ENCODE measurements around the gene MXRA7.

Gene MXRA7

GRCh38 chr17:76671123-76671911, 39.4 kb downstream of the MXRA7 start:
- H3K9me3 ChIP-seq (ENCODE audit: insufficient read depth, low read length): no peaks in the 10 kb centered on the region
- peak overlapping the region; percentile 75 for H2AFZ ChIP-seq (ENCODE audit: low read depth, low read length)
- H3K27me3 ChIP-seq (ENCODE audit: low read depth, low read length): 0 out of 2 replicates have a peak, but pooled peaks cover 6% of the 10 kb centered on the region
- H3K27ac ChIP-seq (ENCODE audit: low read length): peak overlapping the region; percentile 46
- no peaks in the 10 kb centered on the region for H4K20me1 ChIP-seq (ENCODE audit: insufficient read depth, low read length)
- H3K36me3 ChIP-seq (replicated peaks; ENCODE audit: low read depth, low read length): no peaks in the 10 kb centered on the region
- TF ChIP-seq, protein P1, sequence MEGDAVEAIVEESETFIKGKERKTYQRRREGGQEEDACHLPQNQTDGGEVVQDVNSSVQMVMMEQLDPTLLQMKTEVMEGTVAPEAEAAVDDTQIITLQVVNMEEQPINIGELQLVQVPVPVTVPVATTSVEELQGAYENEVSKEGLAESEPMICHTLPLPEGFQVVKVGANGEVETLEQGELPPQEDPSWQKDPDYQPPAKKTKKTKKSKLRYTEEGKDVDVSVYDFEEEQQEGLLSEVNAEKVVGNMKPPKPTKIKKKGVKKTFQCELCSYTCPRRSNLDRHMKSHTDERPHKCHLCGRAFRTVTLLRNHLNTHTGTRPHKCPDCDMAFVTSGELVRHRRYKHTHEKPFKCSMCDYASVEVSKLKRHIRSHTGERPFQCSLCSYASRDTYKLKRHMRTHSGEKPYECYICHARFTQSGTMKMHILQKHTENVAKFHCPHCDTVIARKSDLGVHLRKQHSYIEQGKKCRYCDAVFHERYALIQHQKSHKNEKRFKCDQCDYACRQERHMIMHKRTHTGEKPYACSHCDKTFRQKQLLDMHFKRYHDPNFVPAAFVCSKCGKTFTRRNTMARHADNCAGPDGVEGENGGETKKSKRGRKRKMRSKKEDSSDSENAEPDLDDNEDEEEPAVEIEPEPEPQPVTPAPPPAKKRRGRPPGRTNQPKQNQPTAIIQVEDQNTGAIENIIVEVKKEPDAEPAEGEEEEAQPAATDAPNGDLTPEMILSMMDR (IDR thresholded peaks at IDR 0.05; ENCODE audit: low read depth, low read length): no peak
- TF ChIP-seq EZH2phosphoT487 (IDR thresholded peaks at IDR 0.05; ENCODE audit: low read depth): no peak
- H3K4me3 ChIP-seq (ENCODE audit: low read length): peak overlapping the region; percentile 90
- H3K79me2 ChIP-seq (ENCODE audit: low read length): 0 out of 2 replicates have a peak, but pooled peaks cover 2% of the 10 kb centered on the region
- peak overlapping the region; percentile 72 for H3K9ac ChIP-seq (ENCODE audit: low read length)
- H3K4me2 ChIP-seq (ENCODE audit: low read length): peak overlapping the region; percentile 86
- H3K4me1 ChIP-seq (ENCODE audit: low read length): peaks cover 18% of the 10 kb centered on the region

DNA sequence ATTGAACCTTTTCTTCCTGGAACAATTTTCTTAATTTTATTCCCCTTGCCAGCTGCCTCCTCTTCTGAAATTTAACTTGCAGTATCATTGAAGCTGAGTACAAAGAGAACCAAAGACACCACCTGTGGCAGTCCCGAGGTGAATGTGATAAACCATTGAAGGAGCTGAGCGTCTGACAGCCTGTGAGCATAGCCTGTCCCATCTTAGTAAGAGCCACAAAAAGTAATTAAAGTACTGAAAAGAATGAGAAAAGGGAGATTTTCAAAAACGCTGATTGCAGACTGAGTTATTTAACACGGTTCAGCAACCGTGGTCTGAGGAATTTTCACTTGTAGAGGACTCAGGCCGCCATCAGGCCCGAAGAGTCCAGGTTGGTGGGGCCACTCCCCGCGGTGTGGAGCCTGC, 40.0 kb downstream of the MXRA7 start:
- H3K36me3 ChIP-seq (replicated peaks; ENCODE audit: low read depth, low read length): no peaks in the 10 kb centered on the region
- 0 out of 2 replicates have a peak, but pooled peaks cover 2% of the 10 kb centered on the region for H3K79me2 ChIP-seq (ENCODE audit: low read length)
- 0 out of 2 replicates have a peak, but pooled peaks cover 6% of the 10 kb centered on the region for H3K27me3 ChIP-seq (ENCODE audit: low read depth, low read length)
- H3K4me3 ChIP-seq (ENCODE audit: low read length): peak overlapping the region; percentile 80
- H3K9me3 ChIP-seq (ENCODE audit: insufficient read depth, low read length): no peaks in the 10 kb centered on the region
- peak overlapping the region; percentile 72; the same call in 1 of the 2 replicates for H3K9ac ChIP-seq (ENCODE audit: low read length)
- H3K4me2 ChIP-seq (ENCODE audit: low read length): peak overlapping the region; percentile 86
- H4K20me1 ChIP-seq (ENCODE audit: insufficient read depth, low read length): no peaks in the 10 kb centered on the region
- TF ChIP-seq, protein P1 (IDR thresholded peaks at IDR 0.05; ENCODE audit: low read depth, low read length): no peak
- TF ChIP-seq EZH2phosphoT487 (IDR thresholded peaks at IDR 0.05; ENCODE audit: low read depth): no peak
- H3K27ac ChIP-seq (ENCODE audit: low read length): no peak overlapping the region
- peak overlapping the region; percentile 75 for H2AFZ ChIP-seq (ENCODE audit: low read depth, low read length)
- peaks cover 18% of the 10 kb centered on the region for H3K4me1 ChIP-seq (ENCODE audit: low read length)

- H3K9me3 ChIP-seq (ENCODE audit: insufficient read depth, low read length): no peaks in the 10 kb centered on the region
- H3K79me2 ChIP-seq (ENCODE audit: low read length): 0 out of 2 replicates have a peak, but pooled peaks cover 2% of the 10 kb centered on the region
- H3K4me3 ChIP-seq (ENCODE audit: low read length): no peak overlapping the region
- H3K36me3 ChIP-seq (replicated peaks; ENCODE audit: low read depth, low read length): no peaks in the 10 kb centered on the region
- no peak for TF ChIP-seq EZH2phosphoT487 (IDR thresholded peaks at IDR 0.05; ENCODE audit: low read depth)
- TF ChIP-seq, protein P1 (IDR thresholded peaks at IDR 0.05; ENCODE audit: low read depth, low read length): no peak
- H3K27me3 ChIP-seq (ENCODE audit: low read depth, low read length): 0 out of 2 replicates have a peak, but pooled peaks cover 6% of the 10 kb centered on the region
- no peak overlapping the region; the same call in 1 of the 2 replicates for H3K4me2 ChIP-seq (ENCODE audit: low read length)
- H3K4me1 ChIP-seq (ENCODE audit: low read length): peaks cover 18% of the 10 kb centered on the region
- no peak overlapping the region for H3K9ac ChIP-seq (ENCODE audit: low read length)
- H2AFZ ChIP-seq (ENCODE audit: low read depth, low read length): peak overlapping the region; percentile 75; the same call in 1 of the 2 replicates
- no peak overlapping the region for H3K27ac ChIP-seq (ENCODE audit: low read length)
- H4K20me1 ChIP-seq (ENCODE audit: insufficient read depth, low read length): no peaks in the 10 kb centered on the region
These were observed 40.6 kb downstream of the MXRA7 start for GRCh38 chr17:76670020-76670717.

Measured in OCI-LY3 (cell line).